HG03571 (cell line): ENCODE data around the gene DOHH.
A peak's percentile ranks its signal among the peaks of the same experiment; 100 is the strongest.

Experiments
- ATAC-seq: cut with Tn5 transposase; IDR thresholded peaks from one replicate; pipeline ENCODE4 v1.9.1; 2021; ENCODE audit not compliant: unreplicated experiment

The DOHH gene, protein sequence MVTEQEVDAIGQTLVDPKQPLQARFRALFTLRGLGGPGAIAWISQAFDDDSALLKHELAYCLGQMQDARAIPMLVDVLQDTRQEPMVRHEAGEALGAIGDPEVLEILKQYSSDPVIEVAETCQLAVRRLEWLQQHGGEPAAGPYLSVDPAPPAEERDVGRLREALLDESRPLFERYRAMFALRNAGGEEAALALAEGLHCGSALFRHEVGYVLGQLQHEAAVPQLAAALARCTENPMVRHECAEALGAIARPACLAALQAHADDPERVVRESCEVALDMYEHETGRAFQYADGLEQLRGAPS

GRCh38 chr19:3500429-3501101, at the start of gene DOHH:
Gene DOHH (minus strand): TSS chr19:3500674. CDS start chr19:3496814, 3,860 bp downstream.
- peak; percentile 73 for ATAC-seq

DNA sequence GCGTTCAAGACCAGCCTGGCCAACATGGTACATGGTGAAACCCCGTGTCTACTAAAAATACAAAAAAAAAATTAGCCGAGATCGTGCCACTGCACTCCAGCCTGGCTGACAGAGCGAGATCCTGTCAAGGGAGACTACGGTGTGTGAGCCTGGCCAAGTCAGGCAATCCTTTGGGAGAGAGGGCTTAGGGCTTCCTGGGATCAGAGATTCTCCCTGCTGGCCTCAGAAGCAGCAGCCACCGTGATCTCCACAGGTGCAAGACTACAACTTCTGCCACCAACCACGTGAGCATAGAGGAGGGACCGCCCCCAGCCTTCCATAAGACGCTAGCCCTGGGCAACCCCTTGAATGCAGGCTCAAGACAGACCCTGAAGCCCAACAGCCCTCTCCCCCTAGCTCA, 49.3 kb upstream of the DOHH start:
- no peak for ATAC-seq

DNA sequence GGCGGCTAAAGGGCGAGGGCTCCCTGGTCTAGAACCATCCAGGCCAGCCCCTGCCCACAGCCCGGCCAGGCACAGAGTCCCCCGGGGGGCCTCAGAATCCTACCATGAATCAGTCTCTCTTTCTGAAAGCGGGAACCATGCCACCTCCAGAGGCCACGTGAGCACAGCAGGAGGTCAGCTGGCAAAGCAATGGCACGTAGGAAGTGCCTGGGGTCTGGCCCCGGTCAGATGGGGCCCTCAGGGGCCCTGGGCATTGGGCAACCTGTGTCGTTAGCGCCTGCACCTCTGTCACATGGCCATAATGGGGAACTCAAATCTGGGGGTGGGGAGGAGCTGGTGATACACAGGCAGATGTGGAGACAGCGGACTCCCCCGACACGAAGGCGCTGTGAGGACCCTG, 48.1 kb upstream of the DOHH start:
- ATAC-seq, result no peak

DNA sequence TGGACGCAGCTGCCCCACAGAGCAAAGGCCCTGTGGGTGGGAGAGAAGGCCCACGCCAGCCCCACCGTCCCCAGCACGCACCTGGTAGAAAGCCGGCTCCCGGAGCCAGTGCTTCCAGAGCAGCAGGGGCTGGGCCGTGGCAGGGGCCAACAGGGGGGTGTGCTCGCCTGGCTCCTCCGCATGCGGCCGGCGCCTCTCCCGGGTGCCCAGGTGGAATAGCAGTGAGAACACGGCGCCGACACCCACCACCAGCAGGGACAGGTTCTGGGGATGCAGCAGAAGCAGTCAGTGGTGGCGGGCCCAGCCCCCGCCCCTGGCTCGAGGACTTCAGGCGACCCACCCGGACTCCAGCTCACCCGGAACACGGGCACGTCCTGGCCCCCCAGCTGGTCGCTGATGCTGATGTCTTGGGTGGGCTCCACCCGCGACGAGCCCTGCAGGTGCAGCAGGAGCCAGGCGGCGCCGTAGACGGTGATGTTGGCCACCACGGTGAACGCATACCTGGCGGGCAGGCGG, 47.4 kb upstream of the DOHH start:
- ATAC-seq, result no peak

GRCh38 chr19:3547301-3547731, 46.8 kb upstream of the DOHH start:
- no peak for ATAC-seq

DNA sequence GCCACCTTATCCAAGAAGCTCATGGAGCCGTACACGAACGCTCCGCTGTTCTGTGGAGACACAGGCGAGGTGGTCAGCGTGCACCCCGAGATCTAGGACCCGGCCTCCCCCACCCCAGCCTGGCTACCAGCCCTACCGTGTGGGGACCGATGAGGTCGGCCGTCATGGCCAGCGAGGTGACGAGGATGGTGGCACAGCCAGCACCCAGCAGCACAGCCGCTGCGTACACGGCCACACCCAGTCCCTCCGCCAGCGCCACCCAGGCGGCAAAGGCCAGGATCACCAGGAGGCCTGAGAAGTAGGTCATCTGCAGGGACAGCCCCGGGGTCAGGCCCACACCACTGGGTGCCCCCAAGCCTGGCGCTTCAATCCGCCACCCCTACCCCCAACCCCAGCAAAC, 45.6 kb upstream of the DOHH start:
- no peak for ATAC-seq

- ATAC-seq, result no peak
Measured at GRCh38 chr19:3545669-3546034, 45.2 kb upstream of the DOHH start.

GRCh38 chr19:3544742-3545668, 44.5 kb upstream of the DOHH start:
- no peak for ATAC-seq

- ATAC-seq, result no peak
Measured at GRCh38 chr19:3544058-3544376, 43.5 kb upstream of the DOHH start.

DNA sequence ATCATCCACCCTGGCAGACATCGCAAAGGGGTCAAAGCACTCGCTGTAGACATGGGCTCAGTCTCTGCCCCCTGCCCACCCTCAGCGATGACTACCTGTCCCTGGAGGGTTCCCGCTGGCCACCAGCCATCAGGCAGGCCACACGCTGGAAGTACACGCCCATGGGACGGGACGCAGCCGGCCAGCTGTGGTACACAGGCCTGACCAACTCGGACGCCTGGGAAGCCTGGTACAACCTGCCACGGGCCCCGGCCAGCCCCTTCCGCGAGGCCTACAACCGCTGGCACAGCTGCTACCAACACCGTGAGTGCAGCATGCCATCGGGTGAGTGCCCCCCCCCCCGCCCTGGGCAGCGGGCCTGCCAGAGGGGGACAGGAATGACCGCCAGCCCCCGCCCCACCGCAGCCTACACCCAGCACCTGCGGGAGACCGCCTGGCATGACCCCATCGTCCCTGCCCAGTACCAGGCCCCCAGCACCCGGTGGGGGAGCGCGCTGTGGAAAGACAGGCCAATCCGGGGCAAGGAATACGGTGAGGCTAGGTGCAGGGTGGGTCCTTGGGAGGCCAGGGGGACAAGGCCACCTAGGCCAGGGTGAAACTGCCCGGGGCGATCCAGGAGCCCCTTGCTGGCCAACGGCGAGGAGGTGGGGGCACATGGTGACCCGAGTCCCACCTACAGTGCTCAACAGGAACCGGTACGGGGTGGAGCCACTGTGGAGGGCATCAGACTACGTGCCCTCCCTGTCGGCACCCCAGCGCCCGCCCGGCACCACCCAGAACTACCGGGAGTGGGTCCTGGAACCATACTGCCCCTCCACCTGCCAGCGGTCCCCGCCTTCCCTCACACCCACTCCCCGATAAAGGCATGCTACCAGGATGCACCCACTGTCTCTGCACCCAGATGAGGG, 42.9 kb upstream of the DOHH start:
- no peak for ATAC-seq

GRCh38 chr19:3539756-3540118, 39.3 kb upstream of the DOHH start:
- ATAC-seq, result no peak

DNA sequence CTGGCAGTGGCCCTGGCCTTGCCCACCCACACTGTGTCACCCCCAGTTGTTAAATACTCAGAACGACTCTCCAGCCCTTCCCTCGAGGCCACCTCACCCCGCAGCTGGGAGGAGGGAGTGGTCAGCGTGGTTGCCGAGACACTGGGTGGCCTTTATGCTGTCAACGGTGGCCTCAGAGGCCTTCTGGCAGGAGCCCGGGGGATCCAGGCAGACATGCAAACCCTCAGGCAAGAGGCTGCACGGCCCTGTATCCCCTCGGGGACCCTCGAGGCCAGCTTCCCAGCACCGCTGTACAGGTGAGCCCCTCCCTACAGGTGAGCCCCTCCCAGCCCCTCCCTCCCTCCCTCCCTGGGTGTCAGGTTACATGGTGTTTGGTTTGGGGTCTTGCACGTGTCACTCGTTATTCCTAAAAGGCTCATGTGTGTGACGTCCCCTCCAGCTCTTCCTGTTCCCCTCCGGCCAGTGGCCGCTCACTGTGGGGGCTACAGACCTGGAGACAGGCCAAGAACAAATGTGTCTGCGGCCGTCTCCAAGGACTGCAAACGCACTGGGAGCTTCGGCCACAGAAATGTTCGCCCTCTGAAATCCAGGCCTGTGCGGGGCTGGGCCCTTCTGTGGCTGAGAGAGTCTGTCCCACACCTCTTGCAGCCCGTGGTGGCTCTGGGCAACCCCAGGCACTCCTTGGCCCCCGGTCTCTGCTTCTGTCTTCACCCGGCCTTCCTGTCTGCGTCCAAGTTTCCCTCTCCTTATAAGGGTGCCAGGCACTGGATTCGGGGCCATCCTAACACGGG, 38.7 kb upstream of the DOHH start, which contains the start of gene TEKTIP1:
Gene TEKTIP1 (plus strand): TSS at position 210 of the 791 bp plus-strand sequence. CDS start 4 bp downstream, at position 214.
- ATAC-seq, result no peak

DNA sequence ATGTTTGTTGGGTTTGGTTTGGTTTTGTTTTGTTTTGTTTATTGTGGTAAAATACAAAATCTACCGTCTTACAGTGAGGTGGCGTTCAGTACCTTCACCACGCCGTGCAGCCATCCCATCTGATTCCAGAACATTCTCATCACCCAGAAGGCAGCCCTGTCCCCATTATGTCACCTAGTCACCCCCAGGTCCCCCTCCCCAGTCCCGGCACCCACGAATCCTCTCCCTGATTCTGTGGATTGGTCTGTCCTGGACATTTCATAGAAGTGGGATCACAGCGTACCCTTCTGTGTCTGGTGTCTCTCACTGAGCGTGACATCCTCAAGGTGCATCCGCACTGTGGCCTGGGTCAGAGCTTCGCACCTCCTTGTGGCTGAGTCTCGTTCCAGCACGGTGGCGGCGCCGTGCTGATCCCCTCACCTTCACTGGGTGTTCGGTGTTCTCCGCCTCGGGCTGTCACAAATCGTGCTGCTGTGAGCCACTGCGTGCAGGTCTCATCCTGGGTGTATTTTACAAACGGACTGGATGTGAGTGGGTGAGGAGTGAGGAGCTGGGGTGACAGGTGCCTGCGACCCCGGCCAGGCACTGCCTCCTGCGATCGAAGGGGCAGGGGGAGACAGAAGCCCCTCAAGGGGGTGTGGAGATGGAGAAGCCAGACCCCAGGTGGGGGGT, 37.9 kb upstream of the DOHH start:
- ATAC-seq, result no peak

GRCh38 chr19:3537438-3538240, 37.2 kb upstream of the DOHH start:
- ATAC-seq, result no peak

DNA sequence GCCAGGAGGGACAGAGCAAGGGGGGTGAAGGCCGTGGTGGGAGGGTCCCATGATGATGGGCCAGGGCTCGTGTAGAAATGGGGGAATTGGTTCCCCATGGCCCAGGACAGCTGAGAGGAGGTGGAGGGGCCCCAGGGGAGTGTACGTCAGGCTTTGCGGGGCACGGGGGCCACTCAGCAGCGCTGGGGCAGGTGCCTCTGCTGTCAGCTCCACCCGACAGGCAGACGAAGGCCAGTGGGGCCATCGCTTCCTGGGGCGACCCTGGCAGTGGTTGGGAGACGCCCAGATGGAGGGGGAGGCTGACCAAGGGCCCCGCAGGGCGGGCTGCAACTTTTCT, 36.6 kb upstream of the DOHH start:
- no peak for ATAC-seq

DNA sequence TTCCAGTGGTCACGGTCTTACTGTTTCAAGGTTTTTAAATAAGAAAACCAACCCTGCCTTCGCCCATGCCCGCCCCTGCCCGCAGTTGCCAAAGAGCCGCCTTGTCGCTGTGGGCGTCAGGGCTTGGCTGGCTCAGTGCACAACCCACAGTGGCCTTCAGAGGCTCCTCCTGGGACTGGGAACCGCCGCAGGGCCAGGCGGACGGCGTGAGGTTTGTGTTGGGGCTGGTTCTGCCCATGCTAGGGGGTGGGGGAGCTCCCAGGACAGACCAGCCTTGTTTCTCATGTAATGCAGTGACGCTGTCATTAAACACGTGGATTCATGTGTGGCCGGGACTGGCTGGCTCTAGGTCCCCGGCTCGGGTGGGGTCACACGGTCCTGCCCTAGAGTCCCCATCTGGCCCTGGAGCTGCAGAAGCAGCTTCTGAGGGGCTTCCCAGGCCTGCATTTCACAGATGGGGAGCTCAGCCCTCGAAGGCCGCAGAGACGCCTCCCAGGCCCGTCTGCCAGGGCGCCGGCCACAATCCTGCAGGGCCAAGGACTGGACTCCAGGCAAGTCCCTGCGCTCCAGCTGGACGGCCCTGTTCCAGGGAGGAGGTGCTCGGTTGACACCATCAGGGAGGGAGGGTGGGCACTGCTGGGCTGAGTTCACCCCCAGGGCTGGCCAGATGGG, 36.1 kb upstream of the DOHH start:
- ATAC-seq, result no peak

DNA sequence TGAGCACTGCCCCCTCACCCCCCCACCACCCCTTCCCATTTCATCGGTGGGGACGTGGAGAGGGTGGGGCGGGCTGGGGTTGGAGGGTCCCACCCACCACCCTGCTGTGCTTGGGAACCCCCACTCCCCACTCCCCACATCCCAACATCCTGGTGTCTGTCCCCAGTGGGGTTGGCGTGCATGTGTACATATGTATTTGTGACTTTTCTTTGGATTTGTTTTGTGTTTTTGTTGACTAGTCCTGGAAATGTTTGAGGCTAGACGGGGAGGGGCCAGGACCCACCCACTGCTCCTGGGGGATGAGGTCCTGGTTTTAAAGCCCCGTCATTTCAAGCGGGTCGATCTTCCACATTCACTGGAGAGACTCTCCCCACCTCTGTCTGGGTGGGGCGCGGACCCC, 35.5 kb upstream of the DOHH start:
- no peak for ATAC-seq

DNA sequence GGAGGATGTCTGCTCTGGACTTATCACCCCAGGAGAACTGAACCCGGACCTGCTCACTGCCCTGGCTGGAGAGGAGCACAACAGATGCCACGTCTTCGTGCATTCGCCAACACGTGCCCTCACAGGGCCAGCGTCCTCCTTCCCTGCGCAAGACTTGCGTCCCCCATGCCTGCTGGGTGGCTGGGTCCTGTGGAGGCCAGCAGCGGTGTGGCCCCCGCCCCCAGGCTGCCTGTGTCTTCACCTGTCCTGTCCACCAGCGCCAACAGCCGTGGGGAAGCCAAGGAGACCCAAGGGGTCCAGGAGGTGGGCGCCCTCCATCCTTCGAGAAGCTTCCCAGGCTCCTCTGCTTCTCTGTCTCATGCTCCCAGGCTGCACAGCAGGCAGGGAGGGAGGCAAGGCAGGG, 35.1 kb upstream of the DOHH start:
- ATAC-seq, result no peak
